CD4-positive, CD25-positive, alpha-beta regulatory T cell (primary cell): ENCODE data around the gene YPEL3. TPM values are rescaled to one million over a fixed set of nuclear protein-coding genes. Genes with fewer than 3 reads are reported as not detected.

Experiments used
- ATAC-seq, 2 donors: fragments of 150-1000 bp; cut with Tn5 transposase; one replicate each; pipeline ENCODE4 v1.10.0; 2021; ENCODE audit warnings: low read depth in 2 of 2, moderate number of reproducible peaks in 2 of 2, moderate library complexity in 1 of 2
- DNase-seq, 3 donors: peaks; one replicate each; pipeline versions ENCODE4 v3.0.0 to v3.0.0-alpha.2; 2012 to 2022; ENCODE audit warnings: mixed read lengths in 1 of 3
- H3K27ac ChIP-seq: one replicate; pipeline ENCODE4 v1.7.0; 2013; ENCODE audit warnings: mild to moderate bottlenecking, low read length; ENCODE audit not compliant: insufficient read depth, poor library complexity, severe bottlenecking
- H3K27me3 ChIP-seq: one replicate; pipeline ENCODE4 v1.7.0; 2013; ENCODE audit warnings: low read length; ENCODE audit not compliant: control insufficient read depth, insufficient read depth
- H3K36me3 ChIP-seq: one replicate; pipeline ENCODE4 v1.7.0; 2013; ENCODE audit warnings: mild to moderate bottlenecking, low read length, moderate library complexity; ENCODE audit not compliant: control insufficient read depth, insufficient read depth
- H3K4me1 ChIP-seq: 2 replicates; pipeline ENCODE4 v1.7.0; 2013; ENCODE audit warnings: mild to moderate bottlenecking, low read length; ENCODE audit not compliant: insufficient read depth, control insufficient read depth, poor library complexity, severe bottlenecking
- H3K4me3 ChIP-seq: one replicate; pipeline ENCODE4 v1.7.0; 2013; ENCODE audit warnings: low read depth, mild to moderate bottlenecking, low read length, moderate library complexity
- H3K9me3 ChIP-seq, 2 experiments: 1 replicate in 1 of 2; 2 replicates in 1 of 2; pipeline ENCODE4 v1.7.0; 2013; ENCODE audit warnings: low read length in 2 of 2, mild to moderate bottlenecking in 1 of 2, moderate library complexity in 1 of 2; ENCODE audit not compliant: control insufficient read depth in 2 of 2
- H3K27ac Mint-ChIP-seq, 3 donors: one replicate each; pipeline ENCODE4 v1.8.0; 2020 to 2022; ENCODE audit warnings: mild to moderate bottlenecking in 3 of 3, mixed read lengths in 3 of 3, moderate library complexity in 2 of 3
- H3K27me3 Mint-ChIP-seq: one replicate; pipeline ENCODE4 v1.8.0; 2022; ENCODE audit warnings: mild to moderate bottlenecking, mixed read lengths
- H3K36me3 Mint-ChIP-seq: one replicate; pipeline ENCODE4 v1.8.0; 2020; ENCODE audit warnings: mixed read lengths
- H3K4me1 Mint-ChIP-seq, 4 donors: one replicate each; pipeline ENCODE4 v1.8.0; 2020 to 2022; ENCODE audit warnings: mixed read lengths in 4 of 4, mild to moderate bottlenecking in 1 of 4
- H3K4me3 Mint-ChIP-seq, 4 donors: one replicate each; pipeline ENCODE4 v1.8.0; 2020 to 2022; ENCODE audit warnings: mild to moderate bottlenecking in 4 of 4, mixed read lengths in 4 of 4, moderate library complexity in 3 of 4
- H3K9me3 Mint-ChIP-seq, 7 donors: one replicate each; pipeline ENCODE4 v1.8.0; 2020 to 2022; ENCODE audit warnings: mixed read lengths in 7 of 7, mild to moderate bottlenecking in 3 of 7, moderate library complexity in 2 of 7
- polyA plus RNA-seq, 4 donors: library from polyadenylated mRNA; unstranded; fragments of 300-500 nt; fragmentation: Illumina TruSeq; gene quantifications; one replicate each; pipeline ENCODE4 v1.2.3, GENCODE V29; 2021
- total RNA-seq: library from RNA; stranded (reverse); gene quantifications from one replicate; pipeline ENCODE4 v1.2.3, GENCODE V29; 2022

YPEL3 gene
- total and polyA plus RNA-seq, 5 donors from 2014 or later = 121 to 319 (median 292) TPM

DNA sequence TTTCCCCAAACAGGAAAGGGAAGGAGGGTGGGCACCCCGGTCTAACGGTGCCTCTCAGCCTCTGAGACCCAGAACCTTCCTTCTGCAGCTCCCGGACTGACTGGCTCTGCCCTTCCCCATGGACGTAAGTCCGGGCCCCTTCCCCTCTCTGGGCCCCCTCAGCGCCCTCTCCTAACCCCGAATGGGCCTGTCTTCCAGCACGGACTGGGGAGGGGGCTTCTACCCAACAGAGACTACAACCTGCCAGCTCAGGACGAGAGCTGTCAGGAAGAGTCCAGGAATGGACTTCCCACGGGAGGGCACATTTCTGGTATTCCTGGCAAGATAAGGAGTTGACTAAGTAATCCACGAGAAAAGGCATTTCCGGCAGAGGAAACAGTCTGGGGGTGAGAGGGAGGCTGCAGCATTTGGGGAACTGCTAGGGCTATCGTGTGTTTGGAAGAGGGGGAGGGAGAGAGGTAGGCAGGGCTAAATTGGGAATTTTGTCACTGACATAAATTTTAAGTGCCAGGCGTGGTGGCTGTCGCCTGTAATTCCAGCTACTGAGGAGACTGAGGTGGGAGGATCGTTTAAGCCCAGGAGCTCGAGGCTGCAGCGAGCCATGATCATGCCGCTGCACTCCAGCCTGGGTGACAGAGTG is 42.5 kb downstream of the YPEL3 start:
- Mint-ChIP-seq H3K36me3 (no peaks in the 10 kb centered on the region), H3K27me3 (no peaks in the 10 kb centered on the region), H3K9me3 (no peaks in the 10 kb centered on the region), H3K4me3 (peak overlapping the region; percentile 75 to 90 (median 85)), H3K27ac (peak overlapping the region in 1 of 3 donors; percentile 4), H3K4me1 (peaks cover 0 to 26% (median 9%) of the 10 kb centered on the region in 4 donors)
- peaks cover 18% of the 10 kb centered on the region for H3K4me1 ChIP-seq
- no peaks in the 10 kb centered on the region for H3K9me3 ChIP-seq
- H3K36me3 ChIP-seq = no peaks in the 10 kb centered on the region
- ATAC-seq (no peak), DNase-seq (no peak)
- peak overlapping the region; percentile 32 for H3K4me3 ChIP-seq
- no peak overlapping the region for H3K27ac ChIP-seq
- H3K27me3 ChIP-seq = no peaks in the 10 kb centered on the region

DNA sequence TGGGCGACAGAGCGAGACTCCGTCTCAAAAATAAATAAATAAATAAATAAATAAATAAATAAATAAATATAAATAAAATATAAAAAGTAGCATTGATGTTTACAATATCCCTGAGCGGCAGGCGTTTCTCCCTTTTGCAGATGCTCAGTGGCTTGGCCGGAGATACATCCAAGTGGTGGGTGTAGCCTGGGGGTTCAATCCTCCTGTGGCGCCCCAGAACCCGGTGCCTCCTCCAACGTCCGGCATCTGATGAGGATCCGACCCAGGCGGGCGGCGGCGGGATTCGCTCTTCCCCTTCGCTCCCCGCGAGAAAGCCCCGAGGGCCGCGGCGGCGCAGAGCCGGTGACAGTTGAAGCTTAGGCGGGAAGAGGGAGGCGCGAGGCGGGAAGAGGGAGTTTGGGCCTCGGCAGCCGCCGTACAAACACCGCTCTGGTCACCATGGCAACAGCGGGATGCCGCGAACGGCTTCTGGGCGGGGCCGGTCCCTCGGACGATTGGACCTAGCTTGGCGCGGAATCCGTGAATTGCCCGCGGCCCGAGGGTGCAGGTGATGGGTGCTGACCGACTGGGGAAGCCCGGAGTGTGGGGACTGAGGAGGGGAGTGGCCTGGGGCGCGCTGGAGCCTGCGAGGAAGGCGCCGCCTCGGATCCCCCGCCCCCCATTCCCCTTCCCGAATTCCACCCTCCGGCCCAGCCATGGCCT is 43.2 kb downstream of the YPEL3 start:
- ATAC-seq (peak; percentile 68 to 73), DNase-seq (peak; percentile 80 to 90 (median 84))
- Mint-ChIP-seq H3K36me3 (no peaks in the 10 kb centered on the region), H3K27ac (peak overlapping the region in 2 of 3 donors; percentile 69 to 81), H3K4me1 (peaks cover 0 to 26% (median 9%) of the 10 kb centered on the region in 4 donors), H3K9me3 (peaks cover 0 to 1% (median 0%) of the 10 kb centered on the region in 7 donors), H3K4me3 (peak overlapping the region; percentile 89 to 93 (median 89)), H3K27me3 (no peaks in the 10 kb centered on the region)
- Histone ChIP-seq H3K36me3 (no peaks in the 10 kb centered on the region), H3K27ac (no peak overlapping the region), H3K4me1 (peaks cover 18% of the 10 kb centered on the region), H3K27me3 (no peaks in the 10 kb centered on the region), H3K9me3 (no peaks in the 10 kb centered on the region), H3K4me3 (peak overlapping the region; percentile 37)

DNA sequence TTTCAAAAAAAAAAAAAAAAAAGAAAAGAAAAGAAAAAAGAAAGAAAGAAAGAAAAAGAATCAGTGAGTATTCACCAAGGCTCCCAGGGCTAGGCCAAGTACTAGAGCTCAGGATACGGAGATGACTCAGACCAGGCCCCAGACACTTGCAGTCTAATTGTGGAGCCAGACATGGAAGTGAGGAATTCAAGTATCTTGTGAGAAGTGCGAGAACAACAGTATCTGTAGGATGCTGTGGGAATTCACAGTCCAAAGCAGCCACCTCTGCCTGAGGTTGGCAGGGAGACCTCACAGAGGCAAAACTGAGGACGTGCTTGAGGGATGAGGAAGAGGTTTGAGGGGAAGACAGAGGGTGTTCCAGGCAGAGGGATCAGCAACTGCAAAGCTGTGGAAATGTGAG is 44.5 kb downstream of the YPEL3 start:
- DNase-seq (no peak), ATAC-seq (no peak)
- Mint-ChIP-seq H3K4me1 (peaks cover 0 to 26% (median 9%) of the 10 kb centered on the region in 4 donors), H3K9me3 (peaks cover 0 to 1% (median 0%) of the 10 kb centered on the region in 7 donors), H3K4me3 (peak overlapping the region in 3 of 4 donors; percentile 62 to 78 (median 72)), H3K36me3 (no peaks in the 10 kb centered on the region), H3K27ac (peak overlapping the region in 2 of 3 donors; percentile 11 to 43), H3K27me3 (no peaks in the 10 kb centered on the region)
- no peak overlapping the region for H3K27ac ChIP-seq
- H3K9me3 ChIP-seq = no peaks in the 10 kb centered on the region
- no peak overlapping the region for H3K4me3 ChIP-seq
- no peaks in the 10 kb centered on the region for H3K36me3 ChIP-seq
- H3K4me1 ChIP-seq = peaks cover 18% of the 10 kb centered on the region
- H3K27me3 ChIP-seq = no peaks in the 10 kb centered on the region

DNA sequence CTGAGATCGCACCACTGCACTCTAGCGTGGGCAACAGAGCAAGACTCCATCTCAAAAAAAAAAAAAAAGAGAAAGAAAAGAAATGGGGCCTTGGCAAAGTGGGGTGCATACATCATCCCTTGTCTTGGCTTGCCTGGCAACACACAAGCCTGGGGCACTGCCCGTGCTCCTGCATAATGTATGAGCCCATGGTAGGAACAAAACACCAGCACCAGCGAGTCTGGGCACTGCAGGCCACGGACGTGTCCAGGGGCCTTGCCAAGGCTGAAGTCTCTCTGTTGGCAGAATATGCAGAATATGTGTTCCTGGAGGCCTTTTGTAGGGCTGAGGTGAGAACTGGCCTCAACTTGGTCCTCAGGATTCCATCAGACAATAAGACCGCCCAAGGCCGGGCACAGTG is 46.1 kb downstream of the YPEL3 start:
- no peaks in the 10 kb centered on the region for H3K36me3 Mint-ChIP-seq
- no peaks in the 10 kb centered on the region for H3K27me3 ChIP-seq
- no peaks in the 10 kb centered on the region for H3K36me3 ChIP-seq
- no peak overlapping the region for H3K4me3 Mint-ChIP-seq
- peaks cover 0 to 17% (median 6%) of the 10 kb centered on the region in 4 donors for H3K4me1 Mint-ChIP-seq
- no peak overlapping the region for H3K4me3 ChIP-seq
- H3K27ac Mint-ChIP-seq = no peak overlapping the region
- no peak for ATAC-seq
- H3K9me3 ChIP-seq = no peaks in the 10 kb centered on the region
- DNase-seq = no peak
- H3K4me1 ChIP-seq = peaks cover 12% of the 10 kb centered on the region
- H3K27ac ChIP-seq = no peak overlapping the region
- peaks cover 0 to 1% (median 0%) of the 10 kb centered on the region in 7 donors for H3K9me3 Mint-ChIP-seq
- no peaks in the 10 kb centered on the region for H3K27me3 Mint-ChIP-seq

DNA sequence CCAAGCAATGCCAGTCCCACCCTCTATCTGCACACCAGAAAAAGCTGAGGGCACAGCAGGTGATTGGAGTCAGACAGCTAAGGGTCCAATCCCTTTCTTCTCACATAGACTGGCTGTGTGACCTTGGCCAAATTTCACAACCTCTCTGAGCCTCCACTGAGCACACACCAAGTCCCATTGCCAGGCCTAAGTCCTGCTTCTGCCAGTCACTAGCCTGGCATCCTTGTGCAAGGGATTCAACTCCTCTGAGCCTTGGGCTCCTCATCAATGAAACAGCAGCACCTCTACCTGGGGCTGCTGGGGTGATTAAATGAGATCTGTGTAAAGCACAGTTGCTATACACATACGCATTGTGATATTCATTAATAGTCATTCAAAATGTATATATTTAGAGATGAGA is 49.4 kb downstream of the YPEL3 start:
- Histone ChIP-seq H3K4me1 (no peaks in the 10 kb centered on the region), H3K4me3 (no peak overlapping the region), H3K9me3 (no peaks in the 10 kb centered on the region), H3K36me3 (no peaks in the 10 kb centered on the region), H3K27ac (no peak overlapping the region), H3K27me3 (no peaks in the 10 kb centered on the region)
- DNase-seq = no peak
- Mint-ChIP-seq H3K27ac (no peak overlapping the region), H3K9me3 (peaks cover 0 to 1% (median 0%) of the 10 kb centered on the region in 7 donors), H3K4me1 (no peaks in the 10 kb centered on the region), H3K36me3 (no peaks in the 10 kb centered on the region), H3K27me3 (peaks cover 7% of the 10 kb centered on the region), H3K4me3 (no peak overlapping the region)
- no peak for ATAC-seq

- Mint-ChIP-seq H3K27ac (no peak overlapping the region), H3K36me3 (no peaks in the 10 kb centered on the region), H3K27me3 (peaks cover 8% of the 10 kb centered on the region), H3K4me1 (no peaks in the 10 kb centered on the region), H3K4me3 (no peak overlapping the region), H3K9me3 (peaks cover 0 to 1% (median 0%) of the 10 kb centered on the region in 7 donors)
- H3K27me3 ChIP-seq = no peaks in the 10 kb centered on the region
- no peaks in the 10 kb centered on the region for H3K4me1 ChIP-seq
- ATAC-seq (no peak), DNase-seq (no peak)
- no peak overlapping the region for H3K4me3 ChIP-seq
- no peaks in the 10 kb centered on the region for H3K9me3 ChIP-seq
- H3K27ac ChIP-seq = no peak overlapping the region
- no peaks in the 10 kb centered on the region for H3K36me3 ChIP-seq
Observed at GRCh38 chr16:30046178-30046577, 49.8 kb downstream of the YPEL3 start.
